Measurements from ENCODE around the gene SLC35D3. TPM values are rescaled to one million over a fixed set of nuclear protein-coding genes. Genes with fewer than 3 reads are reported as not detected.
A peak's percentile ranks its signal among the peaks of the same experiment; 100 is the strongest.

The SLC35D3 gene
- total and polyA plus RNA-seq, 7 donors: 0.16 to 1.4 (median 0.95) TPM; not detected in 2

GRCh38 chr6:136920671-136921380 is 1.3 kb upstream of the SLC35D3 start:
- DNase-seq: no peak
- H3K36me3 ChIP-seq: no peaks in the 10 kb centered on the region
- TF ChIP-seq EP300 (IDR thresholded peaks at IDR 0.05): no peak
- TF ChIP-seq CTCF (IDR thresholded peaks at IDR 0.05): no peak
- TF ChIP-seq POLR2A (IDR thresholded peaks at IDR 0.05): no peak
- WGBS, 2 donors: 3 to 4% methylated on average over 37 of the region's 37 CpGs
- no peak overlapping the region for H3K27ac ChIP-seq
- no peaks in the 10 kb centered on the region for H3K9me3 ChIP-seq
- H3K27me3 ChIP-seq: peaks cover 36 to 65% (median 48%) of the 10 kb centered on the region in 3 donors
- peak overlapping the region; percentile 19 to 55 (median 48) for H3K4me3 ChIP-seq
- intact Hi-C loops (cut with DNase I): no loop called here
- peaks cover 0 to 36% (median 35%) of the 10 kb centered on the region in 4 donors for H3K4me1 ChIP-seq

- peaks cover 36 to 66% (median 48%) of the 10 kb centered on the region in 3 donors for H3K27me3 ChIP-seq
- H3K27ac ChIP-seq: no peak overlapping the region
- WGBS, 2 donors: 1% methylated on average over 59 of the region's 59 CpGs
- no peak for TF ChIP-seq POLR2AphosphoS5 (IDR thresholded peaks at IDR 0.05)
- no peak for TF ChIP-seq POLR2A (IDR thresholded peaks at IDR 0.05)
- no peak for TF ChIP-seq CTCF (IDR thresholded peaks at IDR 0.05)
- no peak for TF ChIP-seq EP300 (IDR thresholded peaks at IDR 0.05)
- peak overlapping the region; percentile 19 to 55 (median 48) for H3K4me3 ChIP-seq
- no peaks in the 10 kb centered on the region for H3K36me3 ChIP-seq
- no peaks in the 10 kb centered on the region for H3K9me3 ChIP-seq
- peaks cover 0 to 36% (median 35%) of the 10 kb centered on the region in 4 donors for H3K4me1 ChIP-seq
- no peak for DNase-seq
- intact Hi-C loops (cut with DNase I): no loop called here
Measured at GRCh38 chr6:136921381-136921935, 643 bp upstream of the SLC35D3 start.

- H3K27me3 ChIP-seq: peaks cover 36 to 66% (median 48%) of the 10 kb centered on the region in 3 donors
- peak overlapping the region in 3 of 4 donors; percentile 42 to 55 (median 54) for H3K4me3 ChIP-seq
- intact Hi-C loops (cut with DNase I): no loop called here
Measured at GRCh38 chr6:136922685-136923006, 545 bp downstream of the SLC35D3 start.

GRCh38 chr6:136923116-136923953 is 1.2 kb downstream of the SLC35D3 start:
- peaks cover 36 to 66% (median 48%) of the 10 kb centered on the region in 3 donors for H3K27me3 ChIP-seq
- no peaks in the 10 kb centered on the region for H3K9me3 ChIP-seq
- DNase-seq: no peak
- no peaks in the 10 kb centered on the region for H3K36me3 ChIP-seq
- intact Hi-C loops (cut with DNase I): no loop called here
- peaks cover 0 to 36% (median 35%) of the 10 kb centered on the region in 4 donors for H3K4me1 ChIP-seq
- TF ChIP-seq POLR2A (IDR thresholded peaks at IDR 0.05) (no peak), POLR2AphosphoS5 (IDR thresholded peaks at IDR 0.05) (no peak), CTCF (IDR thresholded peaks at IDR 0.05) (no peak), EP300 (IDR thresholded peaks at IDR 0.05) (no peak)
- 9 to 22% methylated on average over 65 of the region's 65 CpGs for WGBS, 2 donors
- H3K4me3 ChIP-seq: peak overlapping the region in 1 of 4 donors; percentile 54
- H3K27ac ChIP-seq: no peak overlapping the region

More at GRCh38 chr6:136922685-136923006, 545 bp downstream of the SLC35D3 start:
- Histone ChIP-seq H3K36me3 (no peaks in the 10 kb centered on the region), H3K9me3 (no peaks in the 10 kb centered on the region), H3K27ac (no peak overlapping the region), H3K4me1 (peaks cover 0 to 36% (median 35%) of the 10 kb centered on the region in 4 donors)
- TF ChIP-seq POLR2A (IDR thresholded peaks at IDR 0.05) (no peak), CTCF (IDR thresholded peaks at IDR 0.05) (no peak), POLR2AphosphoS5 (IDR thresholded peaks at IDR 0.05) (no peak), EP300 (IDR thresholded peaks at IDR 0.05) (no peak)
- 3% methylated on average over 29 of the region's 29 CpGs for WGBS, 2 donors
- no peak for DNase-seq

Data from sigmoid colon (tissue), 7 donors.